ENCODE results near the gene LSS. TPM values are rescaled to one million over a fixed set of nuclear protein-coding genes. Genes with fewer than 3 reads are reported as not detected.

The LSS gene
- total and polyA plus RNA-seq, 4 donors: 27.6 to 194 (median 89.3) TPM

GRCh38 chr21:46205166-46205565 is 23.4 kb downstream of the LSS start:
- Histone ChIP-seq H3K27ac (ENCODE audit: low read depth in 1 of 2, low read length in 2 of 2) (no peak overlapping the region), H3K9me3 (ENCODE audit: control insufficient read depth in 4 of 4, low read length in 3 of 4) (no peaks in the 10 kb centered on the region), H3K27me3 (ENCODE audit: control insufficient read depth in 4 of 4, insufficient read depth in 4 of 4, low read length in 3 of 4) (no peaks in the 10 kb centered on the region), H3K9ac (ENCODE audit: low read depth in 1 of 2, low read length in 2 of 2) (no peak overlapping the region), H3K4me3 (ENCODE audit: low read depth in 1 of 3, low read length in 3 of 3) (no peak overlapping the region), H3K36me3 (ENCODE audit: control insufficient read depth in 4 of 4, insufficient read depth in 3 of 4, low read depth in 1 of 4, low read length in 3 of 4) (peaks cover 16 to 74% (median 34%) of the 10 kb centered on the region in 4 donors), H3K4me1 (ENCODE audit: control insufficient read depth in 4 of 4, insufficient read depth in 4 of 4, low read length in 3 of 4) (no peaks in the 10 kb centered on the region)
- TF ChIP-seq FOXA1 (IDR thresholded peaks at IDR 0.05): no peak
- no peak for TF ChIP-seq REST (IDR thresholded peaks at IDR 0.05)
- no peak for TF ChIP-seq NR2F2 (IDR thresholded peaks at IDR 0.05)
- no peak for TF ChIP-seq HNF4A (conservative IDR thresholded peaks at IDR 0.05)
- no peak for TF ChIP-seq FOXA2 (IDR thresholded peaks at IDR 0.05)
- no peak for TF ChIP-seq EGR1 (IDR thresholded peaks at IDR 0.05; ENCODE audit: low read depth in 2 of 2)
- TF ChIP-seq CTCF (IDR thresholded peaks at IDR 0.05; ENCODE audit: low read depth, low read length, missing input control): no peak
- no peak for TF ChIP-seq ZBTB33 (IDR thresholded peaks at IDR 0.05)
- no peak for TF ChIP-seq JUND (IDR thresholded peaks at IDR 0.05)
- TF ChIP-seq RXRA (IDR thresholded peaks at IDR 0.05): no peak
- TF ChIP-seq GABPA (IDR thresholded peaks at IDR 0.05 in 1 of 2, conservative IDR thresholded peaks at IDR 0.05 in 1 of 2): no peak
- TF ChIP-seq HNF4G (IDR thresholded peaks at IDR 0.05): no peak
- no peak for TF ChIP-seq ATF3 (IDR thresholded peaks at IDR 0.05)
- TF ChIP-seq MAX (IDR thresholded peaks at IDR 0.05): no peak
- TF ChIP-seq SP1 (IDR thresholded peaks at IDR 0.05): no peak
- 93% methylated on average over 18 of the region's 18 CpGs for WGBS
- no peak for DNase-seq (ENCODE audit: low spot score)

GRCh38 chr21:46203203-46203600 is 25.4 kb downstream of the LSS start:
- 98% methylated on average over 8 of the region's 8 CpGs for WGBS
- Histone ChIP-seq H3K4me3 (ENCODE audit: low read depth in 1 of 3, low read length in 3 of 3) (no peak overlapping the region), H3K36me3 (ENCODE audit: control insufficient read depth in 4 of 4, insufficient read depth in 3 of 4, low read depth in 1 of 4, low read length in 3 of 4) (peaks cover 12 to 65% (median 35%) of the 10 kb centered on the region in 4 donors), H3K9ac (ENCODE audit: low read depth in 1 of 2, low read length in 2 of 2) (no peak overlapping the region), H3K4me1 (ENCODE audit: control insufficient read depth in 4 of 4, insufficient read depth in 4 of 4, low read length in 3 of 4) (no peaks in the 10 kb centered on the region), H3K27ac (ENCODE audit: low read depth in 1 of 2, low read length in 2 of 2) (no peak overlapping the region), H3K27me3 (ENCODE audit: control insufficient read depth in 4 of 4, insufficient read depth in 4 of 4, low read length in 3 of 4) (no peaks in the 10 kb centered on the region), H3K9me3 (ENCODE audit: control insufficient read depth in 4 of 4, low read length in 3 of 4) (no peaks in the 10 kb centered on the region)
- no peak for DNase-seq (ENCODE audit: low spot score)
- TF ChIP-seq HNF4G (IDR thresholded peaks at IDR 0.05): no peak
- no peak for TF ChIP-seq NR2F2 (IDR thresholded peaks at IDR 0.05)
- TF ChIP-seq CTCF (IDR thresholded peaks at IDR 0.05; ENCODE audit: low read depth, low read length, missing input control): no peak
- TF ChIP-seq FOXA1 (IDR thresholded peaks at IDR 0.05): no peak
- no peak for TF ChIP-seq RAD21 (IDR thresholded peaks at IDR 0.05)
- TF ChIP-seq REST (IDR thresholded peaks at IDR 0.05): no peak
- TF ChIP-seq YY1 (IDR thresholded peaks at IDR 0.05): no peak
- no peak for TF ChIP-seq MAX (IDR thresholded peaks at IDR 0.05)
- TF ChIP-seq EGR1 (IDR thresholded peaks at IDR 0.05; ENCODE audit: low read depth in 2 of 2): no peak
- no peak for TF ChIP-seq FOXA2 (IDR thresholded peaks at IDR 0.05)
- no peak for TF ChIP-seq TAF1 (conservative IDR thresholded peaks at IDR 0.05)
